PFSK-1 (cell line): ENCODE results near the gene KIF26B.

Experiments
- FOXP2 ChIP-seq: optimal IDR thresholded peaks from 2 replicates; pipeline ENCODE3; 2011; ENCODE audit warnings: borderline replicate concordance, control low read depth, inconsistent platforms; ENCODE audit not compliant: insufficient read depth; ENCODE audit errors: extremely low read length, extremely low read depth
- POLR2AphosphoS5 ChIP-seq: IDR thresholded peaks from 2 replicates; pipeline ENCODE4 v1.6.1; 2012; ENCODE audit warnings: low read depth, mild to moderate bottlenecking, control low read depth, low read length, moderate library complexity
- SIN3A ChIP-seq: IDR thresholded peaks from 2 replicates; pipeline ENCODE4 v1.6.1; 2012; ENCODE audit warnings: mild to moderate bottlenecking, low read length, moderate library complexity, borderline replicate concordance; ENCODE audit not compliant: insufficient read depth
- TAF1 ChIP-seq: IDR thresholded peaks from 2 replicates; pipeline ENCODE4 v1.6.1; 2012; ENCODE audit warnings: low read length, control low read depth, borderline replicate concordance; ENCODE audit not compliant: insufficient read depth
- TF ChIP-seq, protein P1 (sequence below), 2 experiments: IDR thresholded peaks; 2 replicates each; pipeline versions ENCODE4 v1.6.1 to v1.8.0; 2011 to 2012; ENCODE audit warnings: low read depth in 2 of 2, low read length in 2 of 2, control low read depth in 1 of 2, inconsistent platforms in 1 of 2, mild to moderate bottlenecking in 1 of 2, moderate library complexity in 1 of 2; ENCODE audit not compliant: insufficient read depth in 1 of 2

DNA sequence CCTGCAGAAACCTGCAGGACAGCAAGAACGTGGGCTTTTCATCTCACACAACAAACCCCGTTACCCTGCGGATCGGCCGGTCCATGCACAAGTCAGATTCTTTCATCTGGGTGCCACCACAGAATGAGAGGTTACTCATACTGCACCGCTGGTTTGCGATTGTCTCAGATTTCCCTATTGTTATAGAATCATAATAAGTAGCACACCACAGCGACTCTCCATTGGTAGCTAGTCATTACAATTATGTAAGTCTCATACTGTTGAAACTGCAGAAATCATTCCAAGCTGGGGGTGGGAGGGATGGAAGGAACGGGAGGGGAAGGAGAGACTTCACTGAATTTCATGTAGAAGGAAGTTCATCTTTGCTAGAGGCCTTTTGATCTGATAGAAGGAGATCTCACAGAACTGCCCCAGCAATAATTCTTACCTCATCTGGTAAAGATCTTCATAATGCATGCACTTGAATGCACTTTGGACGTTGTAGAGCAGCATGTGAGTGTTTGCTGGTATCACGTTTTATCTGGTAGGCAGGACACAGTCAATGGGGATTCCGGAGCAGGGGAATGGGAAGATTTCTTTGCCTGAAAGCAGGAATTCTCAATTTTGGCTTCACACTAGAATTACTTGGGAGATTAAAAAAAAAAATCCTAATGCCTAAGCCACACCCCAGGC is 221.1 kb downstream of the KIF26B start:
- TF ChIP-seq SIN3A, result no peak
- no peak for TF ChIP-seq POLR2AphosphoS5
- TF ChIP-seq, protein P1, sequence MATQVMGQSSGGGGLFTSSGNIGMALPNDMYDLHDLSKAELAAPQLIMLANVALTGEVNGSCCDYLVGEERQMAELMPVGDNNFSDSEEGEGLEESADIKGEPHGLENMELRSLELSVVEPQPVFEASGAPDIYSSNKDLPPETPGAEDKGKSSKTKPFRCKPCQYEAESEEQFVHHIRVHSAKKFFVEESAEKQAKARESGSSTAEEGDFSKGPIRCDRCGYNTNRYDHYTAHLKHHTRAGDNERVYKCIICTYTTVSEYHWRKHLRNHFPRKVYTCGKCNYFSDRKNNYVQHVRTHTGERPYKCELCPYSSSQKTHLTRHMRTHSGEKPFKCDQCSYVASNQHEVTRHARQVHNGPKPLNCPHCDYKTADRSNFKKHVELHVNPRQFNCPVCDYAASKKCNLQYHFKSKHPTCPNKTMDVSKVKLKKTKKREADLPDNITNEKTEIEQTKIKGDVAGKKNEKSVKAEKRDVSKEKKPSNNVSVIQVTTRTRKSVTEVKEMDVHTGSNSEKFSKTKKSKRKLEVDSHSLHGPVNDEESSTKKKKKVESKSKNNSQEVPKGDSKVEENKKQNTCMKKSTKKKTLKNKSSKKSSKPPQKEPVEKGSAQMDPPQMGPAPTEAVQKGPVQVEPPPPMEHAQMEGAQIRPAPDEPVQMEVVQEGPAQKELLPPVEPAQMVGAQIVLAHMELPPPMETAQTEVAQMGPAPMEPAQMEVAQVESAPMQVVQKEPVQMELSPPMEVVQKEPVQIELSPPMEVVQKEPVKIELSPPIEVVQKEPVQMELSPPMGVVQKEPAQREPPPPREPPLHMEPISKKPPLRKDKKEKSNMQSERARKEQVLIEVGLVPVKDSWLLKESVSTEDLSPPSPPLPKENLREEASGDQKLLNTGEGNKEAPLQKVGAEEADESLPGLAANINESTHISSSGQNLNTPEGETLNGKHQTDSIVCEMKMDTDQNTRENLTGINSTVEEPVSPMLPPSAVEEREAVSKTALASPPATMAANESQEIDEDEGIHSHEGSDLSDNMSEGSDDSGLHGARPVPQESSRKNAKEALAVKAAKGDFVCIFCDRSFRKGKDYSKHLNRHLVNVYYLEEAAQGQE (IDR thresholded peaks at IDR 0.05; ENCODE audit: insufficient read depth in 1 of 2, low read depth in 2 of 2, low read length in 2 of 2), result no peak
- no peak for TF ChIP-seq TAF1
- no peak for TF ChIP-seq FOXP2
